ENCODE data around the gene THADA.

Gene THADA

DNA sequence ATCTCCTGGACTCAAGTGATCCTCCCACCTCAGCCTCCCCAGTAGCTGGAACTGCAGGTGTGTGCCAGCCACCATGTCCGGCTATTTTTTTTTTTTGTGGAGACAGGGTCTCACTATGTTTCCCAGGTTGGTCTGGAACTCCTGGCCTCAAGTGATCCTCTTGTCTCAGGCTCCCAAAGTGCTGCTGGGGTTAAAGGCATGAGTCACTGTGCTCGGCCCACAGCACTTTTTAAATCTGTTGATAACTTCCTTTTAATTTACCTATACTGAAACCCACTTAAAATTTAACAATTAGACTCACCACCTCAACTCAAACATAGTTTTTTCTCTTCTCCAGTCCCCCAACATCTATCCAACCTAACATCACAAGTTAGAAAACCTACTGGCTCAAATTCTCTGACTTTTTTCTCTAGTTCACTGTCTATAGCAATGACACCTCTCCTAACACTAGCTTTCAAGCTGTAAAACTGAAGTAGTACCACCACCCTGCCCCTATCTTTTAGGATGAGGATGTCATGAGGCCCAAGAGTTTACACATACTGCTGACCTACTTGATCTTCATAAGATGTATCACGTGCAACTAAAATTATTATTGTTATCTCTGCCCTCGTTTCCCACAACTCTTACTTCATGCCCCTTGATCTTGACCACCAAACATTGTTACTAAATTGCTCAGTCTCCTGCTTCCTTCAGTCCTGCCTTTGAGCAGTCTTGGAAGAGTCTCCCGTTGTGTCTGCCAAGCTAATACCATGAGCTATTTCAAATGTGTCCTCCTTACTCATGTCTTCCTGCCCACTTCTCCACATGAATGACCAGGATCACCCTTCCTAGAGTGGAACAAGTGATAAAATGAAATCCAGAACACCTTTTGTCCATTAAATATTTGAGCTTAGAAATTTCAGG, 227.1 kb downstream of the THADA start:
- in situ Hi-C loops (cut with HindIII; ENCODE audit: low sequenced_read_pairs), result no loop called here

DNA sequence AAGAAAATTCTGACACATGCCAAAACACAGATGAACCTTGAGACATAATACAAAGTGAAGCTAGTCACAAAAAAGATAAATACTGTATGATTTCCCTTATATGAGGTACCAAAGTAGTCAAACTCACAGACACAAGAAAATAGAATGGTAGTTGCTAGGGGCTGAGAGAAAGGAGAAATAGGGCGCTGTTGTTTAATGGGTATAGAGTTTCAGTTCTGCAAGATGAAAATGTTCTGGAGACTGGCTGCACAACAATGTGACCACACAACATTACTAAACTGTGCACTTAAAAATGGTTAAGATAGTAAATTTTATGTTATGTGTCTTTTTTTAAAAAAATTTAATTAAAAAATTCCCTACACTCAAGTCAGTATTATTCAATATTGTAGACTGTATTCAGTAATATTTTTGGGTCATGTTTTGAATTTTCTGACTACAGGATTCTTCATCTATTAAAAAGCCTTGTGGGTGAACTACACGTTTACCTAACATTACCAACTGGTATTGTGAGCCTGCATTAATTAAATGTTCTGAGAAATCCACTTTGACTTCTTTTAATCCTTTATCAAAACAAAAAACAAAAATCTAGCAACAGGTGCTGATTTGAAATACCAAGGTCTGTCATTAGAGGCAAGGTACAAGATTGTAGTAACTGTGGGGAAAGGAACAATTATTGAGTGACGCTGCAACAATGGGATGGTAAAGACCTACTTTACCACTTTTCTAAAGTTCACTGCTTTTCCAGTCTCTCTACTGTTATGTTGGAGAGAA, 228.6 kb downstream of the THADA start:
- in situ Hi-C loops (cut with HindIII; ENCODE audit: low sequenced_read_pairs), result no loop called here

DNA sequence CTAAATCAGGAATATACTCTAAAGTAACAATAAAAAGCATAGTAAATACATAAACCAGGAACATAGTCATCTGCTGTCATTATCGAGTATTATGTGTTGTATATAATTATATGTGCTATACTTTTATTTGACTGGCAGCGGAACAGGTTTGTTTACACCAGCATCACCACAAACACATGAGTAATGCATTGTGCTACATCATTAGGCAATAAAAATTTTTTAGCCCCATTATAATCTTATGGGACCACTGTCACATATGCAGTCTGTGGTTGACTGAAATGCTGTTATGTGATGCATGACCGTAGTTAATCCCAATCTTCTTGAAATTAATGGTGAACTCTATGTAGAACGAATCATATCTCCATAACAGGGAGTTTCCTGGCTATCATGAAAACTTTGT, 232.7 kb downstream of the THADA start:
- in situ Hi-C loops (cut with HindIII; ENCODE audit: low sequenced_read_pairs), result no loop called here

DNA sequence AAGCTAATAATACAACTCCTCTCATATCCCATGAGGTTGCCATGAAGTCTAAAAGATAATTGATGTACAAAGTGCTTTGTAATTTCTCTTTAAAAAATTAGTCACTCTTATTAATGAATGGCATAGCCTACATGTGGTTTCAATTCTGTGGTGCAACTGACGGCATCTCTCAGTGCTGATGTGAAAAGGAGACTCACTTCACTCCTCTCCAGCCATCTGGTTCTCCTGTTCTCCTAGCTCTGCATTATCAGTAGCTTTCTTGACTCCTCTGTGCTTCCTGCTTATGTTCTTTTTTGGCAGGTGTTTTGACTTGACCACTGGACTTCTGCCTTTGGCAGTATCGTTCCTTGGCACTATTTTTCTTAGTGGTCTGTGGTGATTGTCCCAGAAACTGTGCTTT, 234.6 kb downstream of the THADA start:
- in situ Hi-C loops (cut with HindIII; ENCODE audit: low sequenced_read_pairs), result no loop called here

DNA sequence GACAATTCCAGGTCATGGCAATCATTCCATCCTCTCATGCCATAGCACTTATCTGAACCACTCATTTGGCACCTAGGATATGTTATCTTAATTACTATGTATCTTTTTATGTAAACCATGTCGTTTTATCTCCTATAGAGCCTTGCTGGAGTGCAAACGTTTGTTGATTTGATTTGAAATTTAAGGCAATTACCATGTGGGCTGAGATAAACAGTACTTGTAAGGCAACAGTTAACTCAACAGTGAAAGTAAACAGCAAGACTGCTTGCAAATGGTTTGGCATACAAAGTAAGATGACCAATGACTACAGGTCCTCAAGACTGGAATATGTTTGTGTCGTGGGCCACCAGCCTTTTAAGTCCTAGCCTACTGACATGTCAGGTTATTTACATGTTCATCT, 235.7 kb downstream of the THADA start:
- in situ Hi-C loops (cut with HindIII; ENCODE audit: low sequenced_read_pairs), result no loop called here

DNA sequence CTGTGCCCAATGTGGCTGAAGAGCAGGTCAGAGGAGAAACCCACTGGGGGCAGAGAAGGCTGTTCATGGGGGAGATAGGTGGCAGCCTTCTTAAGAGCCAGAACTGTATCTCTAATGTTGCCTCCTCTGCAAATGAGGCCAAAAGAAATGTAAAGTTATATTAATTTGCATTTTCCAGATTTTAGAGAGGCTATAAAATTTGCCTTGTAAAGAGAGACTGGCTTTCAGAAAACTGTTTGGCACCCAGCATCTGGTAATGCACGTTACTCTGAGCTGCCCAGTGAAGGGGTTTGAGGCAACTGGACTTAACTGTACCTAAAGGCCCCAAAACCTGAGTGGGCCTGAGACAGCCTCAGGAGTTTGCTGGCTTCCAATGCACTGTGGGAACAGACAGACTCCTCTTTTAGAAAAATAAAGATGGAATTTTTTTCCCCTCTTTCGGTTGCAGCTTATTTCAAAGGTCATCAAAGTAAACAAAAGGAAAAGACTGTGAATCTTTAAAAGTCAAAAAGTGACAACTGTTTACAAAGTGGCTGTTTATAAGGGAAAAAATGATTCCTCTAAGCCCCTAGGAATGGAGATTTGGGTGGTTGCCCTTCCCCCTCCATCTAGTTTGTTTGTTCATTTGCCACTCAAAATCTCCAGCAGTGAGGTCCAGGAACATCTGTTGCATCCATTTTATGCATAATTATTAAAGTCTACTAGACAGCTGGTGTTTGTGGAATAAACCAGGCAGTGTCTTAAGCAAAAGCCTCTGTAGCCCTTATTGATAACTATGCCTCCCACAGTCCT, 237.2 kb downstream of the THADA start:
- in situ Hi-C loops (cut with HindIII; ENCODE audit: low sequenced_read_pairs), result no loop called here

DNA sequence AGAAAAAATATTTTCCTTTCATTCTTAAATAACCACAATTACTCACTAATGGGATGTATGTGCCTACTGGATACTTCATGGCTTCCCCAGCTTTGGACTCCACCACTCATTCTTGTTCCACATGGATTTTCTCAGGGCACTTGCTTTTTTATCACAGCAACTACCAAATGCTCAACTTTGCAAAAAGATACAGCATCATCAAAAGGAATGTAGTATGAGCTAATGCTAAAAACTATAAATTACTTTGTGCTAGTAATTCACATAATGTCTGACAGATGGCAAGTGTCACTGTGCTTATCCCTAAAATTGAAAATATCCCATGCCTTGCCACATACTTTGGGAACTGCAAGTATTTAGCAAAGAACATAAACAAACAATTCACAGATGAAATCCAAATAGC, 239.1 kb downstream of the THADA start:
- in situ Hi-C loops (cut with HindIII; ENCODE audit: low sequenced_read_pairs), result no loop called here

DNA sequence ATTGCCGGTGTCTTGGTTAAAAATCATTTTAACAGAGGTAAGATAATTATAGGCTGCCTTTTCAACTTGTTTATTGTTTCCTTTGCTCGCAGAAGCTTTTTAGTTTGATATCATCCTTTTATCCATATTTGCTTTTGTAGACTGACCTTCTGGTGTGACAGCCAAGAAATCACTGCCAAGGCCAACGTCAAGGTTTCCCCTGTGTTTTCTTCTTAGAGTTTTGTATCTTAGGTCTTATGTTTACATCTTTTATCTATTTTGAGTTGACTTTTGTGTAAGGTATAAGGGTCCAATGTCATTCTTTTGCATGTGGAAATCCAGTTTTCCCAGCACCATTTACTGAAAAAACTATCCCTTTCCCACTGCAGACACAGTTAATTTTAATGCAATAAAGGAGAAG, 240.4 kb downstream of the THADA start:
- in situ Hi-C loops (cut with HindIII; ENCODE audit: low sequenced_read_pairs), result no loop called here

DNA sequence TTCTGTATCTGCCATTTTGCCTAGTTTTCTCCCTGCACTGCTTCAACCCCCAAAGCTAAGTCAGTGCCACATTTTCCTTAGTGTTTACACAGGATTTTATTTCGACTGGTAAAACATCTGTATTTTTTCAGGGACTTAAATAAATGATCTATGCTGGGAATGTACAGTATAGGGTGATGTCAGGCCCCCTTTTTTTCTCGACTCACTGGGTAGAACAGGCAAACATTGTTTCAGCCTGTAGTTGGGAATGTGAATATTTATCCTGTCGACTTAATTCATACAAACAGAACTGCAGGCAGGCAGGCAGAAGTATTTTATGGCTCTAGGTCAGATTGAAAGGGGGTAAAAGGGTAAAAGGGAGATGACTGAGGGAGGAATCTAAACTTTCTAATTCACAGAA, 245.9 kb downstream of the THADA start:
- in situ Hi-C loops (cut with HindIII; ENCODE audit: low sequenced_read_pairs), result no loop called here

DNA sequence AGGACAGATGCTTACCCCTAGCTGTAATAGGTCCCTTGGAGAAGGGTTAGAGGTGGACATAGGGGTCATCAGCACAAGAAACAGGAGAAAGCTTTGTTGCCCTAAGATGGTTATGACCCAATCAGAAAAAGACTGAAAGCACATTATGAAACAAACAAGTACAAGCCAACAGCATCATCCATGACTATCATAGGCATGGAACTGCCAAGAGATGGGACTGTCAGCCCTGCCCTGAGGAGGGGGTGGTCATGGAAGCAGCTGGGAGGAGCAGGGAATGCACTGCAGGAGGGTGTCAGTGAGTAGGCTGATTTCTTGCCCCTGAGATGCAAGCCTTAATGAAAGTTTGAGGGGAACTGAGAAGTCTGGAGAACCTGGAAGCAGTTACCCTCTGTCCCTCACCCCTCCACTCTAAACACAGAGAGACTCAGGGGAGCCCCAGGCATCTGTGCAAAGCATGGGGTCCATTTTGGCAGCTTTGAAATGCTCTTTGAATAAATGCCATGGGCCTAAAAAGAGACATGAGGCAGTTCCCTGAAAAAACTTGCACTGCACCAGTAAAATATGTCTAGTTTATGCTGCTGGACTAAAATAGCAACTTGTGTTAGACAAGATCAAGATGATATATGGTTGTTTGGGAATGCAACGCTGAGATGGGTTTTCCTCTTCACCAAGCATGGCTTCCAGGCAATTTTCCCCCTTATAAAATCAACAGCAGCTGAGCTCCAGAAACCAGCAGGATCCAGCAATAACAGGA, 246.8 kb downstream of the THADA start:
- in situ Hi-C loops (cut with HindIII; ENCODE audit: low sequenced_read_pairs), result no loop called here

DNA sequence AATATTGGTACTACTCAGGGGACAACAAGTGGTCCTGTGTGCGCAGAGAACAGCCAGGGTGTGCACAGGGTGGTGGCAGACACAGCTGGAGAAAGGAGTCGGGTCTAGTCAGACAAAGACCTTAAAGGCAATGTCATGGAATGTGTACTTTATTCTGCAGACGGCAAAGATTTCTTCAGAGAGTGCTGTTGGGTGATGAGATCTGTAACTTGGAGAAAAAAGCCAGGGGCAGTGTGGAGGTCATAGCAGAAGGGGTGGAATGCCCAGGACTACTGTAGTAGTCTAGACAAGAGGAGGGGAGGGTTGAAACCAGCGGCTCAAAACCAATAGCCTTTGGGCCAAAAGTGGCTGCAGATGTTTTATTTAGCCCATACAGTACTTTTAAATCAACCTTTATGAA, 248.1 kb downstream of the THADA start:
- in situ Hi-C loops (cut with HindIII; ENCODE audit: low sequenced_read_pairs), result no loop called here

DNA sequence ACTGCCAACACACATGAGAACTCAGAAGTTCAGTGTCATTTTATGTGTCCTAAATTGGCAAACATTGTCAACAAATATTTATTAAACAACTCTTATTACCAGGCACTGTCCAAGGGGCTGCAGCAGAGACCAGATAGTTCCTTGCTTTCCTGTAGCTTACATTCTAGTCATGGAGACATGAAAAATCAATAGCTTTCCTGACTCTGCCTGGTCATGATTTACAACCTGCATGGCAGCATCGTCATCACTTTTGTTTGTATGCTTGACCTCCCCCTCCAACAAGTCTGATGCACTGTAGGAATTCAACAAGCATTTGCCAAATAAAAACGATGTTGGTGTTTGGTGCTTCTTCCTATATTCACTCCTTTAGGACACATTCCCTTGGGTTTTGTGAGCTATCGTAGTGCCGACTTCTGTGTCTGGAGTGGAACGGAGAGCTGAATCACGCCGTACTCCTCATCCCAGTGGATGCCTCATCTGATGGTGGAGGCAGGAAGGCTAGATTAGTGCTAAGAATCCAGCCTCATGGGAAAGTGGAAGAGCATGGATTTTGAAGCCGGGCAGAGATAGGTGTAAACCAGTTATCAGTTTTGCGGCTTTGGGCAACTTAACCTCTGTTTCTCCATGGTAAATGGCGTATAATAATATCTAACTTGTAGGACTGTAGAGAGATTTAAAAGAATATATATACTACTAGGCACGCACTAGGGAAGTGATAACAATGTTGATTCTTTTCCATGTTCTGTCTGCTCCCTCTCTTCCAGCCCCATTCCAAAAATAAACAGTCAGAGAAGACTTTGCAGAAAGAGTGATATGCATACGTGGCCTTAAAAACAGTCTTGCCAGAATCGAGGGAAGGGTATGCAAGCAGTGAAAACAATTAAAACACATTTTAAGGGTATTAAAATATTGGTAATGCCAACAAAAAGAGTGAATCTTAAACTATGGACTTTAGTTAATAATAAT, 249.0 kb downstream of the THADA start:
- in situ Hi-C loops (cut with HindIII; ENCODE audit: low sequenced_read_pairs), result no loop called here

DNA sequence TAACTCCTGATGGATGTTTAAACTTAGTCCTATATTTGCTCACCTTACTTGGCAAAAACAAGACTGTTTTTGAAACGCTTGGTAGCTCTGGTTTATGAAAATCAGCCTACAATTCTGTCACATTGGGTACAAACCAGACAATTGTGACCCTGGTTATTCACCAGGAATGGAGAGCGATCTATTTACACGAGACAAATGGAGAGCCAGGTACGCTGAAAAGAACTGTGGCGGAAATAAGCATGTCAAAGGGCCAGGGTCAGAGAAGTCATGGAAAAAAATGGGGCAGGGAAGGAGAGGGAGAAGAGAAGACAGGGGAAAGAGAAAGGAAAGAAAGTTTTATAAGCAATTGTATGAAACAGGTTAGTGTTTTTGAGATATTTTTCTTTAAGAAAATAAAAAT, 250.0 kb downstream of the THADA start:
- in situ Hi-C loops (cut with HindIII; ENCODE audit: low sequenced_read_pairs), result no loop called here

DNA sequence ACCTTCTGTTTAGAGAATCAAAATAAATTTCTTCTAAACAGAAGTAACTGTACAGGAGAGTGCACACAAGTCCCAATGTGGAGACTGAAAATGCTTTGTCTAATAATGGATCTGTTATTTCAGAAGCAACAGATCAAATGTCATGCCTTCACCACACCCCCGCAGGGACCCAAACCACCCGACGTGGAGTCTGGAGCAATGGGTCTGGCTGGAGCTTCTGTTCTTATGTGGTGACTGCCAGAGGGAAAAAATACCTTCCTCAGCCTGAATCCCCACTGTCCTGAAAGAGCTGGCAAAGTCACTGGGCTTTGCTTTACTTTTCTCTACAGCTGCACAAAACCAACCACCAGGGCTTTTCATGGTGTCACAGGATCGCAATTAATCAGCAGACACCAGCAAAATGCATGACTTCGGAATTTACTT, 250.4 kb downstream of the THADA start:
- in situ Hi-C loops (cut with HindIII; ENCODE audit: low sequenced_read_pairs), result no loop called here

DNA sequence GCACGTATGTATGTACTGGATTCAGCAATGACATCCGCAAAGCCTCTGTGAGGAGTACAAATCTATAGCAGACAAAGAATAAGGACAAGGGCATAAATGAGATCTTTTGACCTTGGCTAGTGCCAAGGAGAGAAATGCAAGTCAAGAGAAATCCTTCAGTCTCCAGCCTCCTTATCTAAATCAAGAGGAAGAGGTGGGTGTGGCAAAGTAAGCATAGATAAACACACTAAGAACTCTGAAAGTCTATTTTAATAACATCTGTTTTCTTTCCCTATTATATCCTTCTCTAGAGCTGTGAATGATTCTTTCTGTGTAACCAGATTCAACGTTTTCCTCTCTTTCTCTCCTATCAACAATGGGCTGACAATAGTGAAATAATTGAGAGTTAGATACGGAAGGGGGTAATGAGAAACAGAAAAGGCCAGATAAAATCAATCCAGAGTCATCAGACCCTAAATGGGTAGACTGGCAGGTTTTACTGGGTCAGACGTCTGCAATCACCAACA, 250.9 kb downstream of the THADA start:
- in situ Hi-C loops (cut with HindIII; ENCODE audit: low sequenced_read_pairs), result no loop called here

DNA sequence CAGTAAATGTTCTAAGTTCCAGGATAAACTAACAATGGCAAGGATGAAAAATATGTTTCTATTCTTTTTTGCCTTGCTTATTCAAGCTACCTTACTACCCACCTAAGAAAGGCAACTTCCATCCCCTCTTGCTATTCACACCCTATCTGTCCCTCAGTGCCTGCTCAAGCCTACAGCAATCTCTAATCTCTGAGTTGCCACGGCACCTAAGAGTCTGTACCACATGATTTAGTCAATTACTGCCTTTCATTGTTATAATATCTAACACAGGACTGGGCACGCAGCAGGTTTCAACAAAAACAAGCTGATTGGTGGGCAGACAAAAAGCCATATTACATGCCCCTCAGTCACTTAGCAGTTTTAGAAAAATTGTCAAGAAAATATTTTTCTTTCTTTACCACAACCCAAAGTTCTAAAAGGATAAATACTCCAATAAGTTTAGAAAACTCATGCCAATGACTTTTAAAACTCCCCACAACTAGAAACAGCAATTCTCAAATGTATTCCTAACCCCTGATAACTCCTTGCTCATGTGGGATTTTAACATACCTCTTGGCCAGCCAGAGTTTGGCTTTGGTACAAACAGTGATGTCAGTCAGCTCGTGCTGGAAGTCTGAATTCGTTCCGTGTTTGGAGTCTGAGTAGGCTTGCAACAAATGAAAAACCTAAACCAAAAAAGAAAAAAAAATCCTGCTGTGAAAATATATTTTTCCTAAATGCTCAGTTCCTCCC, 252.1 kb downstream of the THADA start:
- in situ Hi-C loops (cut with HindIII; ENCODE audit: low sequenced_read_pairs), result no loop called here

DNA sequence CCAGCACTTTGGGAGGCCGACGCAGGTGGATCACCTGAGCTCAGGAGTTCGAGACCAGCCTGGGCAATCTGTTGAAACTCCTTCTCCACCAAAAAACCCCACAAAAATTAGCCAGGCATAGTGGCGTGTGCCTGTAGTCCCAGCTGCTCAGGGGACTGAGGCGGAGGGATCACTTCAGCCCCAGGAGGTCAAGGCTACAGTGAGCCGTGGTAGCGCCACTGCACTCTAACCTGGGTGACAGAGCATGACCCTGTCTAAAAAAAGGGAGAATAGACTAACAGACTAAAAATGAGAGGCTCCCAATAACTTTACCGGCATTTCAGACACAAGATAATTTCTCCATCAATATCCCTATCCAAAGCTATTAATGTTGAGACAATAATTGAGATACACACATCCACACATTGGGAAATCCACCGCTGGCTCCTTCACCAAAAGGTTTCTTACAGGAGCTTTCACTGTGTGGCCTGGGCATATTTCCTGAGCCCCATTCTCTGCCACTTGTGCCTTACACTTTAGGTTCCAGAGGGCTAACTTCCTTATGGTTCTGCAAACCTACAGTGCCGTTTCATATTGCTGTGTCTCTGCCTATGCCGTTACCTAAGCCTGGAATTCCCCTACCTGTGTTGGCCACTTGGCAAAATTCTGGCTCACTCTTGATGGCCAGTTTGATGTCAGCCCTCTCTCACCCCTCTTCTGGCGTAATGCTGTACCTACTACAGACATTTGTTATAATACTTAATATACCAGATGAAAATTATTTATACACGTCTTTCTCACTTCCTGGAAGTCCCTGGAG, 253.7 kb downstream of the THADA start:
- in situ Hi-C loops (cut with HindIII; ENCODE audit: low sequenced_read_pairs), result no loop called here

DNA sequence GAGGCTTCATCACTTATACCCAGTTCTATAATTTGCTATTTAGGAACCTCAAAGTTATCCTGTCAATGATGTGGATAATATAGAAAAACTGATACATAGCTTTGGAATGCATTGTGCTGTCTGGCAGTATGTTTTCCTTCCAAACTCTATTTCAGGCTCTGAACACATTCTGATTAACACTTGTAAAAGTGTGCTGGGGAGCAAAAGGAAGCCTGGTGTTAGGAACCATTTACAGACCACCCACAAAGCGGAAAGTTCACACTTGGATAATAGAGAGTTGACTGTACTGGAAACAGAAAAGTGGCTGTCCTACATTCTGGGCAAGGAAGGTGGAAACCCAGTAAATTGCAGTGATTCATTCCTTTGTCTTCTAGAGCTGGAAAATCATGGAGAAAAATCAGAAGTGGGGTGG, 254.9 kb downstream of the THADA start:
- in situ Hi-C loops (cut with HindIII; ENCODE audit: low sequenced_read_pairs), result no loop called here

All from endothelial cell of hepatic sinusoid (primary cell).